ENCODE results near the gene OR10K1.
"Not testable (repeated sequence)": the region's sequence is repeated elsewhere in the genome, so short reads cannot be mapped to it uniquely, and the experiment has no call there.

The OR10K1 gene

GRCh38 chr1:158461534-158461933 is at the start of gene OR10K1:
Gene OR10K1 (plus strand): TSS chr1:158461834. CDS start chr1:158465562, 3,728 bp downstream.
- no peak for DNase-seq (ENCODE audit: low spot score)

GRCh38 chr1:158414651-158415345 is 46.8 kb upstream of the OR10K1 start:
- no peak for DNase-seq (ENCODE audit: low spot score)

- no peak for DNase-seq (ENCODE audit: low spot score)
Observed at GRCh38 chr1:158417586-158417985, 44.0 kb upstream of the OR10K1 start.

- no peak for DNase-seq (ENCODE audit: low spot score)
Observed at GRCh38 chr1:158422212-158422611, 39.4 kb upstream of the OR10K1 start.

- no peak for DNase-seq (ENCODE audit: low spot score)
Observed at GRCh38 chr1:158425027-158425426, 36.6 kb upstream of the OR10K1 start.

GRCh38 chr1:158426137-158426536 is 35.5 kb upstream of the OR10K1 start, which contains the start of gene OR10K2:
Gene OR10K2 (minus strand): TSS chr1:158426237. CDS start chr1:158420866, 5,371 bp downstream.
- DNase-seq (ENCODE audit: low spot score), result no peak

GRCh38 chr1:158430163-158430562 is 31.5 kb upstream of the OR10K1 start:
- DNase-seq (ENCODE audit: low spot score), result not testable (repeated sequence)

GRCh38 chr1:158434741-158435140 is 26.9 kb upstream of the OR10K1 start:
- DNase-seq (ENCODE audit: low spot score), result no peak

- DNase-seq (ENCODE audit: low spot score), result no peak
Observed at GRCh38 chr1:158445376-158445775, 16.3 kb upstream of the OR10K1 start.

GRCh38 chr1:158454537-158454936 is 7.1 kb upstream of the OR10K1 start:
- no peak for DNase-seq (ENCODE audit: low spot score)

GRCh38 chr1:158457246-158457645 is 4.4 kb upstream of the OR10K1 start:
- no peak for DNase-seq (ENCODE audit: low spot score)

GRCh38 chr1:158458263-158458662 is 3.4 kb upstream of the OR10K1 start:
- no peak for DNase-seq (ENCODE audit: low spot score)

- DNase-seq (ENCODE audit: low spot score), result no peak
Observed at GRCh38 chr1:158471920-158472319, 10.3 kb downstream of the OR10K1 start, which contains the start of gene OR10R2. Gene OR10R2 (plus strand): TSS chr1:158472220. CDS start chr1:158472326, 106 bp downstream.

- no peak for DNase-seq (ENCODE audit: low spot score)
Observed at GRCh38 chr1:158485455-158485854, 23.8 kb downstream of the OR10K1 start.

GRCh38 chr1:158491316-158491715 is 29.7 kb downstream of the OR10K1 start:
- no peak for DNase-seq (ENCODE audit: low spot score)

GRCh38 chr1:158493054-158493453 is 31.4 kb downstream of the OR10K1 start:
- DNase-seq (ENCODE audit: low spot score), result no peak

GRCh38 chr1:158494796-158495195 is 33.2 kb downstream of the OR10K1 start:
- no peak for DNase-seq (ENCODE audit: low spot score)

- DNase-seq (ENCODE audit: low spot score), result peak; percentile 6
Observed at GRCh38 chr1:158496374-158496773, 34.7 kb downstream of the OR10K1 start.

- peak; percentile 3 for DNase-seq (ENCODE audit: low spot score)
Observed at GRCh38 chr1:158506369-158506987, 44.8 kb downstream of the OR10K1 start.

- no peak for DNase-seq (ENCODE audit: low spot score)
Observed at GRCh38 chr1:158507511-158507910, 45.9 kb downstream of the OR10K1 start.

GRCh38 chr1:158509471-158510156 is 48.0 kb downstream of the OR10K1 start:
- DNase-seq (ENCODE audit: low spot score), result peak; percentile 7

- no peak for DNase-seq (ENCODE audit: low spot score)
Observed at GRCh38 chr1:158516966-158517365, 55.3 kb downstream of the OR10K1 start.

All from cerebellar cortex (tissue), 1 donor.